ENCODE results near the gene CADPS.

Gene CADPS

DNA sequence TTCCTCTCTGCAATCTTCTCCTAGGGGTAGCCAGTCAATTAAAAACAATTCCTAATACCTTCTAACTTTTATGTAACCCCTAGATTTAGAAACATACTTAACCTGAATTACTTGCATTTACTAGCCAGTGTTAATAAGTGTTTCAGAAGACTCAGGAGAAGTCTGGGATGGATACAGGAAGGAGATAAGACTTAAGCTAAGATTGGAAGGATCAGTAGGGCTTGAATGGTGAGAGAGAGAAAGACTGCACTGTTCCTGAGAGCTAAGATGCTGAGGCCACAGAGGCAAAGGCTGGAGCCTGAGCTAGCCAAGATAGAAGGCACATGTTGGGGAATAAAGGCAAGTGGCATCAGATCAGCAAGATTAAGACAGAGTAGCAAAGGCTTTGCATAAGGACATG, 30.1 kb upstream of the CADPS start:
- H4K20me1 ChIP-seq (ENCODE audit: insufficient read depth) = no peaks in the 10 kb centered on the region
- no peak overlapping the region for H3K9ac ChIP-seq
- no peaks in the 10 kb centered on the region for H3K79me2 ChIP-seq (ENCODE audit: insufficient read depth, low read depth)
- H3K27ac ChIP-seq = no peak overlapping the region
- no peaks in the 10 kb centered on the region for H3K4me1 ChIP-seq (ENCODE audit: low read depth, poor library complexity, severe bottlenecking)
- no peaks in the 10 kb centered on the region for H3K36me3 ChIP-seq (ENCODE audit: insufficient read depth)
- H3K27me3 ChIP-seq (ENCODE audit: insufficient read depth, low read depth) = no peaks in the 10 kb centered on the region
- H3K4me3 ChIP-seq (IDR thresholded peaks at IDR 0.05; ENCODE audit: insufficient read depth, low read depth, low read length) = no peak overlapping the region
- H2AFZ ChIP-seq (ENCODE audit: low read depth) = no peak overlapping the region
- TF ChIP-seq CTCF (conservative IDR thresholded peaks at IDR 0.05; ENCODE audit: low read depth, low read length) = no peak
- no peak overlapping the region for H3K4me2 ChIP-seq

DNA sequence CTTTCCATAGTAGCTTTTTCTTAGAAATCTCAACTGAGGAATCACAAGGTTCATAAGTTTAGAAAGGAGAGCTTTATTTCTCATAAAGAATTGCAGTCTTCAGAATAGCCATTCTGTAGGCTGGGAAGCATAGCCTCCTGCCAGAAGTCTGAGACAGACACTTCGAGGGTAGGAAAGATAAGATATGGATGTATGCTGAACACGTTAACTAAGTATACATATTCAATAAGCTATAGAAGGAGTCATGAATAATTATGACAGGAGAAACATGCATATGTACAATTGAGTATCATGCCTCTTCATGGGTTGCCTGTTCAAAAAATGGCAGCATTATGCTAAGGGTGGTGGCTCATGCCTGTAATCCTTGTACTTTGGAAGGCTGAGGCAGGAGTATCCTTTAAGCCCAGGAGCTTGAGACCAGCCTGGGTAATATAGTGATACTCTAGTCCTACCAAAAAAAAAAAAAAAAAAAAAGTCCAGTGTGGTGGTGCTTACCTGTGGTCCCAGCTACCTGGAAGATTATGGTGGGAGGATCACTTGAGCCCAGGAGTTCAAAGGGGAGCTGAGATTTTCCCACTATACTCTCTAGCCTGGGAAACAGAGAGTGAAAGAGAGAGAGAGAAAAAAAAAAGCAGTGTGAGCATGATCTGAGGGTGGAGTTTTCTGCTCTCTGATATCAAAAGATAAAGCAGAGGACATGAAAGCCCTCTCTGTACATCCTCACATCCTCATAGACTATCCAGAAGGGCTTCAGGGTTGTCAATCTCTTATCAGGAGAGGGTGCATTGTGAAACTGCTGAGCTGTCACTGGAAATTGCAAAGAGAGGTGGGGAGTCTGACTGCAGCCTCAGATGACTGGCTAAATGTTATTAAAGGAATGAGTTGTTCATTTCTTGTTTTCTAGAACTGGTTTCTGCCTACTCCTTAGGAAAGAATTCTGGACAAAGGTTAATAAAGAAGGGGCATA, 23.6 kb upstream of the CADPS start:
- Histone ChIP-seq H2AFZ (ENCODE audit: low read depth) (no peak overlapping the region), H3K4me3 (IDR thresholded peaks at IDR 0.05; ENCODE audit: insufficient read depth, low read depth, low read length) (no peak overlapping the region), H3K27me3 (ENCODE audit: insufficient read depth, low read depth) (no peaks in the 10 kb centered on the region), H3K79me2 (ENCODE audit: insufficient read depth, low read depth) (no peaks in the 10 kb centered on the region), H3K9ac (no peak overlapping the region), H3K4me1 (ENCODE audit: low read depth, poor library complexity, severe bottlenecking) (no peaks in the 10 kb centered on the region), H3K4me2 (no peak overlapping the region), H3K27ac (no peak overlapping the region), H3K36me3 (ENCODE audit: insufficient read depth) (no peaks in the 10 kb centered on the region), H4K20me1 (ENCODE audit: insufficient read depth) (no peaks in the 10 kb centered on the region)
- no peak for TF ChIP-seq CTCF (conservative IDR thresholded peaks at IDR 0.05; ENCODE audit: low read depth, low read length)

DNA sequence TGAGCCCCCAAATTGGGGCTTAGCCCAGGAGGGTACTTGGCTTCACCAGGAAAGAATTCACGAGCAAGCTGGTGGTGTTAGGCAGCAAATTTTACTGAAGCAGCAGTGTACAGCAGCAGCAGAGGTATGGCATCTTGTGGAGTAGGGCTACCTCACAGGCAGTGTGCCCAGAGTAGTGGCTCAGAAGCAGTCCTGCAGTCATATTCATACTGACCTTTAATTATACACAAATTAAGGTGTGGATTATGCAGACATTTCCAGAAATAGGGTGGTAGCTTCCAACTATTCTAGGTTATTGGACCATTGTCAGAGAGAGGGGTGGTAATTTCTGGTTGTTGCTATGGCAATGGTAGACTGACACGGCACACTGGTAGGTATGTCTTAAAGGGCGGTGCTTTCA, 20.7 kb upstream of the CADPS start:
- Histone ChIP-seq H3K4me2 (no peak overlapping the region), H3K36me3 (ENCODE audit: insufficient read depth) (no peaks in the 10 kb centered on the region), H3K4me1 (ENCODE audit: low read depth, poor library complexity, severe bottlenecking) (no peaks in the 10 kb centered on the region), H3K9ac (no peak overlapping the region), H3K27me3 (ENCODE audit: insufficient read depth, low read depth) (no peaks in the 10 kb centered on the region), H2AFZ (ENCODE audit: low read depth) (no peak overlapping the region), H4K20me1 (ENCODE audit: insufficient read depth) (no peaks in the 10 kb centered on the region), H3K27ac (no peak overlapping the region), H3K79me2 (ENCODE audit: insufficient read depth, low read depth) (no peaks in the 10 kb centered on the region), H3K4me3 (IDR thresholded peaks at IDR 0.05; ENCODE audit: insufficient read depth, low read depth, low read length) (no peak overlapping the region)
- TF ChIP-seq CTCF (conservative IDR thresholded peaks at IDR 0.05; ENCODE audit: low read depth, low read length) = no peak

- no peak for TF ChIP-seq CTCF (conservative IDR thresholded peaks at IDR 0.05; ENCODE audit: low read depth, low read length)
- Histone ChIP-seq H3K27ac (no peak overlapping the region), H3K36me3 (ENCODE audit: insufficient read depth) (no peaks in the 10 kb centered on the region), H4K20me1 (ENCODE audit: insufficient read depth) (no peaks in the 10 kb centered on the region), H3K27me3 (ENCODE audit: insufficient read depth, low read depth) (no peaks in the 10 kb centered on the region), H3K79me2 (ENCODE audit: insufficient read depth, low read depth) (no peaks in the 10 kb centered on the region), H3K4me1 (ENCODE audit: low read depth, poor library complexity, severe bottlenecking) (no peaks in the 10 kb centered on the region), H3K9ac (no peak overlapping the region), H3K4me3 (IDR thresholded peaks at IDR 0.05; ENCODE audit: insufficient read depth, low read depth, low read length) (no peak overlapping the region), H2AFZ (ENCODE audit: low read depth) (no peak overlapping the region), H3K4me2 (no peak overlapping the region)
These were observed 17.7 kb upstream of the CADPS start for GRCh38 chr3:62892951-62893350.

All from KMS-11 (cell line).